H1 (cell line): ENCODE measurements around the gene CFAP61. TPM values are rescaled to one million over a fixed set of nuclear protein-coding genes. Genes with fewer than 3 reads are reported as not detected.

Source experiments
- BCL11A ChIP-seq, 2 experiments: IDR thresholded peaks; one replicate each; pipeline ENCODE4 v1.6.1; 2011; ENCODE audit warnings: low read depth in 2 of 2, low read length in 2 of 2, mild to moderate bottlenecking in 2 of 2
- CHD1 ChIP-seq: IDR thresholded peaks from 2 replicates; pipeline ENCODE4 v1.6.1; 2012; ENCODE audit warnings: low read depth, low read length, improper control_type of control experiment
- CHD7 ChIP-seq: fragments of 300-600 bp; sonication (generic); IDR thresholded peaks from 2 replicates; pipeline ENCODE4 v1.7.1; 2012; ENCODE audit warnings: low read length, moderate library complexity, mild to moderate bottlenecking, inconsistent platforms; ENCODE audit not compliant: insufficient replicate concordance
- CREB1 ChIP-seq: IDR thresholded peaks from 2 replicates; pipeline ENCODE4 v1.6.1; 2012; ENCODE audit warnings: inconsistent platforms
- CTBP2 ChIP-seq: IDR thresholded peaks from 2 replicates; pipeline ENCODE4 v1.7.0; 2011; ENCODE audit warnings: borderline replicate concordance, mild to moderate bottlenecking, moderate library complexity, mixed read lengths, low read length; ENCODE audit not compliant: insufficient read depth, insufficient read length
- E2F6 ChIP-seq: IDR thresholded peaks from 2 replicates; pipeline ENCODE4 v1.6.1; 2012; ENCODE audit warnings: inconsistent platforms
- POLR2A ChIP-seq, 2 experiments: IDR thresholded peaks; 1 replicate in 1 of 2; 2 replicates in 1 of 2; pipeline ENCODE4 v1.6.1; 2011; ENCODE audit warnings: low read depth in 2 of 2, low read length in 2 of 2, mild to moderate bottlenecking in 2 of 2; ENCODE audit errors: control extremely low read depth in 1 of 2
- SIN3A ChIP-seq, 2 experiments: IDR thresholded peaks in 1 of 2; conservative IDR thresholded peaks in 1 of 2; 2 replicates each; pipeline ENCODE4 v1.6.1; 2011 to 2012; ENCODE audit warnings: low read length in 2 of 2, improper control_type of control experiment in 1 of 2, low read depth in 1 of 2, mild to moderate bottlenecking in 1 of 2
- SIRT6 ChIP-seq: IDR thresholded peaks from one replicate; pipeline ENCODE4 v1.7.1; 2012; ENCODE audit warnings: low read length, inconsistent platforms
- TAF7 ChIP-seq: optimal IDR thresholded peaks from 2 replicates; pipeline ENCODE3; 2011; ENCODE audit warnings: low read depth, mild to moderate bottlenecking, inconsistent platforms, low read length, moderate library complexity, borderline replicate concordance
- TBP ChIP-seq: IDR thresholded peaks from 2 replicates; pipeline ENCODE4 v1.6.1; 2011; ENCODE audit warnings: low read depth, low read length, improper control_type of control experiment
- ZNF274 ChIP-seq: IDR thresholded peaks from 2 replicates; pipeline ENCODE4 v1.7.0; 2012; ENCODE audit warnings: low read length, borderline replicate concordance; ENCODE audit errors: extremely low read depth
- polyA plus RNA-seq, 7 experiments: library from polyadenylated mRNA; depleted of rRNA in 3 of 7; stranded (reverse) in 5 of 7; unstranded in 2 of 7; fragments of >200 nt in 5 of 7; fragments of 200-250 nt in 2 of 7; gene quantifications; 1 replicate in 5 of 7; 2 replicates in 1 of 7; 4 replicates in 1 of 7; pipeline versions ENCODE4 v1.2.1 to v1.2.3, GENCODE V29; 2011 to 2013; ENCODE audit warnings: missing spikeins in 2 of 7, mixed read lengths in 2 of 7
- total RNA-seq: library from RNA; stranded (reverse); fragmentation: NEBNext Ultra II Directional; extraction: Animal tissue kit (Norgen Biotek cat#: 25700); gene quantifications from 2 replicates; pipeline ENCODE4 v1.2.1, GENCODE V29; 2021

The CFAP61 gene
- total and polyA plus RNA-seq, 2 of the 8 experiments (the other 6 are each of a cell fraction or from before 2014, with no cell fraction given) = 0.29 to 0.61 TPM

DNA sequence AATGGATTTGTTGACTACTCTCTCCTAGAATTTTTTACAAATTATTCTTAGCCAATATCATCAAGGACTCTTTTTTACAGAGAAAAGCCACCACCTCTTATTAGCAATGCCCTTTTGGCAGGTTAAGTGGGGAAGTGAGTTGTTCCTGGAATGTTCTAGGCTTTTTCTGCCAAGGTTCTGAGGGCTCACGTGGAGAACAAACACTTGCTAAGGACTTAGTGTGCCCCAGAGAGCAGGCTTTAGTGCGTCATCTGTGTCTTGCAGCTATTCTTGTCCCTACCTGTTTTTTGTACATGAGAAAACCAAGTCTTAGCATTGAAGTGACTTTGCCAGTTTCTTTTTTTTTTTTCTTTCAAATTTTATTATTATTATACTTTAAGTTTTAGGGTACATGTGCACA is 33.5 kb downstream of the CFAP61 start (continued):
- TF ChIP-seq CHD7 (no peak), ZNF274 (no peak), SIRT6 (no peak), TAF7 (no peak), TBP (no peak), CREB1 (no peak), CTBP2 (no peak), E2F6 (no peak), POLR2A (IDR thresholded peaks at IDR 0.05; ENCODE audit: control extremely low read depth in 1 of 2, low read depth in 2 of 2, low read length in 2 of 2) (no peak), BCL11A (IDR thresholded peaks at IDR 0.05; ENCODE audit: low read depth in 2 of 2, low read length in 2 of 2) (no peak), SIN3A (conservative IDR thresholded peaks at IDR 0.05 in 1 of 2, IDR thresholded peaks at IDR 0.05 in 1 of 2; ENCODE audit: low read depth in 1 of 2, low read length in 2 of 2) (no peak), CHD1 (no peak)
